ENCODE results near the gene SCUBE1.

DNA sequence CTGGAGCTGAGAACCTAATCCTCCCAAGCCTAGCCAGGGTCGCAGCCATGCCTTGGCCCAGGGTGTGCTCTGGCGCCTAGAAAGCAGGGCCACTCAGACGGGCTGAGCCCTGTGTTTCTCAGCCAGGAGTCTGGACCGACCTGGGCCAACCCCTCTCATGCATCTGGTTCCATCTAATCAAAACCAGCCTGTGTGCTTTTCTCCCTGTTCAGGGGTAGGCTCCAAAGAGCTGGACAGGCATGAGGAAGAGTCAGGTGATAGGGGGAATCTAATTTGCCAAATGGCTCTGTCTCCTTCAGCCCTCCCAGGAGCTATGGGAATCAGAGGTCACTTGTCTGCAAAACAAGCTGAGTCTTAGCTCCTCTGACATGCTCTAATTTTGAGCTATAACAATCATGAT lies 55.7 kb downstream of the SCUBE1 start:
- TF ChIP-seq TCF7L2 (IDR thresholded peaks at IDR 0.05; ENCODE audit: low read depth, low read length), result no peak
- no peak for TF ChIP-seq POLR2AphosphoS5 (IDR thresholded peaks at IDR 0.05; ENCODE audit: low read depth, low read length)
- TF ChIP-seq SIN3A (IDR thresholded peaks at IDR 0.05; ENCODE audit: borderline replicate concordance, insufficient read depth, low read depth, low read length), result no peak
- TF ChIP-seq, protein P1, sequence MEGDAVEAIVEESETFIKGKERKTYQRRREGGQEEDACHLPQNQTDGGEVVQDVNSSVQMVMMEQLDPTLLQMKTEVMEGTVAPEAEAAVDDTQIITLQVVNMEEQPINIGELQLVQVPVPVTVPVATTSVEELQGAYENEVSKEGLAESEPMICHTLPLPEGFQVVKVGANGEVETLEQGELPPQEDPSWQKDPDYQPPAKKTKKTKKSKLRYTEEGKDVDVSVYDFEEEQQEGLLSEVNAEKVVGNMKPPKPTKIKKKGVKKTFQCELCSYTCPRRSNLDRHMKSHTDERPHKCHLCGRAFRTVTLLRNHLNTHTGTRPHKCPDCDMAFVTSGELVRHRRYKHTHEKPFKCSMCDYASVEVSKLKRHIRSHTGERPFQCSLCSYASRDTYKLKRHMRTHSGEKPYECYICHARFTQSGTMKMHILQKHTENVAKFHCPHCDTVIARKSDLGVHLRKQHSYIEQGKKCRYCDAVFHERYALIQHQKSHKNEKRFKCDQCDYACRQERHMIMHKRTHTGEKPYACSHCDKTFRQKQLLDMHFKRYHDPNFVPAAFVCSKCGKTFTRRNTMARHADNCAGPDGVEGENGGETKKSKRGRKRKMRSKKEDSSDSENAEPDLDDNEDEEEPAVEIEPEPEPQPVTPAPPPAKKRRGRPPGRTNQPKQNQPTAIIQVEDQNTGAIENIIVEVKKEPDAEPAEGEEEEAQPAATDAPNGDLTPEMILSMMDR (IDR thresholded peaks at IDR 0.05), result no peak
